HG03460 (cell line): ENCODE results near the gene ZNF382.

Experiments used
- ATAC-seq: cut with Tn5 transposase; IDR thresholded peaks from one replicate; pipeline ENCODE4 v1.9.1; 2021; ENCODE audit not compliant: unreplicated experiment

Gene ZNF382

DNA sequence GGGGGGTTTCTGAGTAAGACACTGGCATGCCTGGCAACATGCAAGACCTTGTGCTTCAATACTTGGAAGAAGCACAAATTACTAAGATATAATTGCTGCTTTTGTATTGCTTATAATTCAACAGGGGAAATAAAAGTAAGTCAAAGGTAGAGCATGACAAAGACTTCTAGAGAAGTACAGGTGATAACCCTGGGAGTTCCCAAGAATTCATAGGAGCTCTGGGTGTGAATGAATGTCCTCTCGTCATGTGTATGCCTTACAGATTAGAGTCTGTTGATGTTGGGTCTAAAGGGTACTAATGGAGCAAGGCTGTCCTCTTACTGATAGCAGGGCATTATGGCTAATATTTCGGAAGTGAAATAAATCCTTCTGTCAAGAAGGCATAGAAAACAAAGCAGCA lies 69.1 kb downstream of the ZNF382 start:
- no peak for ATAC-seq

DNA sequence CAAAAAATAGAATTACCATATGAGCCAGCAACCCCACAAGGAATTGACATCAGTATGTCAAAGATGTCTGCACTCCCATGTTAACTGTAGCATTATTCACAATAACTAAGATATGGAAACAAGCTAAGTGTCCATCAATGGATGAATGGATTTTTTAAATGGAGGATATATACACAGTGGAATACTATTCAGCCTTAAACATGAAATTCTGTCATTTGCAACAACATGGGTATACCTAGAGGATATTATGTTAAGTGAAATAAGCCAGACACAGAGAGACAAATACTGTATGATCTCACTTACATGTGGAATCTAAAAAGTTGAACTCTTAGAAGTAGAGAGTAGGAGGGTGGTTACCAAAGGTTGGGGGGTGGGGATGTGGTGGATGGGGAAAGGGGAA lies 74.3 kb downstream of the ZNF382 start:
- no peak for ATAC-seq
